CMK (cell line): ENCODE results near the gene USH2A.

ENCODE experiments used
- DNase-seq: peaks from one replicate; pipeline ENCODE4 v3.0.0-alpha.2; 2010; ENCODE audit warnings: low read depth

Gene USH2A

GRCh38 chr1:215780139-215780538, 643.1 kb downstream of the USH2A start:
- DNase-seq, result no peak

DNA sequence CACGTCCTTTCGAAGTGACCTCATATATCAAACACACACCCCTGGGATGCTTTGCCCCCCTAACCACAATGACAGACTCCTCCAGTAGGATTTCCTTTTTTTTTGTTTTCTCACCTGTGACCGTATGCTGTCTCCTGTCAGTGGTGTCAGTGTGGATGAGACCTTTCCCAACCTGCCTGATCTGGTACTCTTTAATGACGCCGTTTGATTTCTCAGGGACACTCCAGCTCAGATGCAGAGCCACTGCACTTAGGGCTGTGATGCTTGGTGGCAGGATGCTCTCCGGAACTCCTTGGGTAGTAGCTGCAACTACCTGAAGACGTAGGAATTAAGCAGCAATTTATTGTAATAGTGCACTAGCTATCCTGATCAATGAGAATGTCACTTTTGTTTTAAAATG, 643.5 kb downstream of the USH2A start:
- no peak for DNase-seq

DNA sequence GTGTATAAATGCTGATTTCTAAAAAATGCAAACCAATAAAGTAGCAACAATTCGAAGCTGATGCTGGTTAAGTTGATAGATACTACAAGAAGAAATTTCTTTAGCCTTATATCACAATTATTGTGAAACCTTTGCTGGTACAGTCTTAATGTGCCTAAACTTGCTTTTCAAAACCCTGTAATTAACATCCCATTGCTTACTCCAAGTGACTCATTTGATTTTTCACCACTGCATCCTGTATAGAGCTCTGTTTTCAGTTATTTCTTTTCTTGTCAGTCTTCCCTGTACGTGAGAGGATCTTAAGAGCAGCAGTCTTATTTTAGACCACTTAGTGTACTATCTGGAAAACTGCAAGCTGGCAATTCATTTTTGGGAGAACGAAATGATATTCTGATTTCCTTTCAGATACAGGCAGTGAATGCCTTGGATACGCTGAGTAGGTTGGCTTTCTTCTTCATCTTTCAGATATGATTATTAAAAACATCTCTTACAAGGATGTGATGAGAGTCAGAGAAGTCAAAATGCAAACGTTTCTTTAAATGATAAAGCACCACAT, 645.8 kb downstream of the USH2A start:
- DNase-seq, result no peak

DNA sequence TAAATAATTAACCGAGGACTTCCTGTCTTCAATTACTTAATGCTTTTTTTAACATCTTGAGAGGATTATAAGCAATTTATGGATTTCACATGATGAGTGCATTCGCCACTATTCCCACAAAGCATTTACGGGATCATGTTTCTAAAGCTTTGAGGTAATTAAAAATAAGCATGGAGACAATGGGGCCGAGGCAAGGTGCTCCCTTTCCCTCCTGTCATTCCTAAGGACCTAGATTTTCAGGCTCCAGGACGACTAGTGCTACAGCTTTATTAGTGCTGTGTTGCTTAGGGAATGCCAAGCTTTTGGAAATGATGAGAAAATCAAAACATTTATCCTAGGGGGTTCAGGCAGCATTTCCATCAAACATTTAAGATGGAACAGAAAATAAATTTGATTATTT, 646.9 kb downstream of the USH2A start:
- no peak for DNase-seq

DNA sequence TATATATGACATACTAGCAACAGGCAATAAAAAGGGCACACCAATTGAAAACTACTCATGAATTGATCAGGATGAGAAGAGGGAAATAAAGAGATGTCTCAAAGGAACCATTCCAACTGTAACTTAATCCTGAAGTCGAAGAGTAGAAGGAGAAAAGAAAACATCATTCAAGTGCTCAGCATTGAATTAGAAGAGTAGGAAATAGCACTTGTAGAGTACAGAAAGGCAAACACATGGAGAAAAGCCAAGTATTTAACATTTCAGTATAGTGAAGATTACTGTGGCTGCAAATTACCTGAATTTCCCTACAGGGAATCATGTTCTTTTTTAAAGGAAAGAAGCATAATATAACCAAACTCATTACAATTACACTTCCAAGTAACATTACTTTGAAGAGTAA, 651.1 kb downstream of the USH2A start:
- no peak for DNase-seq

- no peak for DNase-seq
These were observed 654.9 kb downstream of the USH2A start for GRCh38 chr1:215768303-215768702.

DNA sequence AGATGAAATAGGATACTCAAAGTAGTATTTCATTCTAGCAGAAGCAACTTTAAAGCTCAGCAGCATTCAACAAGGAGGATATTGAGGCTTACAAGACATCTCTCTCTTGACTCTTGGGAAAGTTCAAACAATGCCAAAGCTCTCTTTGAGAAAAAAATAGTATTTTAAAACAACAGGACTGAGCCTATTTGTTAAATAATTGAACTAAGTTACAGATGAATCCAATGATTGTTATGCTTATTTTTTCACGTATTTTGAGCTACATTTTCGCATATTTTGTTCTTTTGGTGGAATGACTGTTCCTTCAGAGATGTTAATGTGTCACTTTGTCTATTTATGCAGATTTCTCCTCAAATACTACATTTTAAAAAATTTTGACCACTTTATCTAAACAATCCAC, 655.5 kb downstream of the USH2A start:
- no peak for DNase-seq

- DNase-seq, result no peak
These were observed 656.7 kb downstream of the USH2A start for GRCh38 chr1:215766521-215766920.

DNA sequence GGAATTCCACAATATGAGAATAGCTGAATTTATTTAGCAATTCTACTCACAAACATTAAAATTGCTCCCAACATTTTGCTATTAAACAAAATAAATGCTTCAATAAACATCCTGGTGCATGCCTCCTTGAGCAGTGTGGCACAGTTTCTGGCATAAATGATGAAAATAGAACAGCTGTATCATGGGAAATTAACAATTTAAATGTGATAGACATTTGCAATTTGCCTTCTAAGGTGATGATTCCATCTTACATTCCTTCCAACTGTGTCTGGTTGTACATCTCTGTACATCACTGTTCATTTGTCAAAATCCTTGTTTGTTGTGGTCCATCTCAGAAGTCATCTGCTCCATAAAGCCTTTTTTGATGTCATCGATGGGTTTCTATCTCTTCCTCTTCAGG, 657.4 kb downstream of the USH2A start:
- no peak for DNase-seq

GRCh38 chr1:215761446-215761845, 661.8 kb downstream of the USH2A start:
- DNase-seq, result no peak

GRCh38 chr1:215754112-215754511, 669.1 kb downstream of the USH2A start:
- no peak for DNase-seq

DNA sequence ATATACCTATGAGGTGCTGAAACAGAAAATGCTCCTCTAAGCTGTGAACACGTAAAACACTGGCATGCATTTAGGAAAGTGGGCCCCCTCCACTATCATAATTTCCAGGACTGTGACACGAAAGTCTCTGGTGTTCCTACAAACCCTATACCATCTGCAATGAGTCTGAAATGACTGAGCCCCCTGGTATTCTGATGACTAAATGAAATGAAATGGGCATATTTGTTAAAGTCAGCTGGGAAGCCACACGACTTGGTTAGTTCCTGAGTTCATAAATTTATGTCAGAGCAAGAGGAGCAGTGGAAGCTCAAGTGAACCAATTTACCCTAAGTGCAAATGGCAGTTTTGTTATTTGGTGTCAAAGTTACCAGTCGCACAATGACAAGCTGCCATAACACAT, 673.8 kb downstream of the USH2A start:
- no peak for DNase-seq

DNA sequence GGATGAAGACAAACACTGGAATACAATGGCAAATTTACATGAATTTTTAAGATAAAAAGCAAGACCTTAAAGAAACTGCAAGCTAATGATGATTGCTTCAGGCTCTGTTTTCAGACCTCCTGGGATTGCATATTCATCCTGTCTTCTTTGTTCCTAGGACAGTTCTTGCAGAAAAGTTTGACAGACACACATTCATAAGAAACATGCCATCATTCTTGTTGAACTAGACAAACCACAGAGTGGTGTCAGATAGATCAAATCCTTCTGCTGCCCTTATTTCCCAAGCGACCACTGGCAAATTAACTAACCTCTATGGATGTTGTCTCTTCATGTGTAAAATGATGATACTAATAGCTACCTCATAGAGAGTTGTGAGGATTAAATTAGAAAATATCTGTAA, 674.8 kb downstream of the USH2A start:
- DNase-seq, result no peak

DNA sequence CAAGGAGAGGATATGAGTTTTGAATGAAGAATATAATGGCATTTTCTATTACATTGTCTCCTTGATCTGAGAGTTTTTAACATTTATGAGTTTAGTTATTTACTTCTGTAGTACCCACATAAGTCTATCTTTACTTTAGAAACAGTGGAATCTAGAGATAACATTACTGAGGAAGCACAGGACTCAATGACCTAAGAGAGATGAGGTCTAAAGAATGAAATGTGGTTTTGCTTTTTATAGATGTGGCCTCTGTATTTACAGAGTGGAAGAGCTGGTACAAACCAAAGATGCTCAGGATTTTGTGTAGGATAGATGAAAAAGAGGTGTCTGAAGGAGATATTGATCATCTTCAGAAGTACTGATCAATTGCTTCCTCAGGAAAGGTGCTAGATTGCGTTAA, 678.8 kb downstream of the USH2A start:
- no peak for DNase-seq

DNA sequence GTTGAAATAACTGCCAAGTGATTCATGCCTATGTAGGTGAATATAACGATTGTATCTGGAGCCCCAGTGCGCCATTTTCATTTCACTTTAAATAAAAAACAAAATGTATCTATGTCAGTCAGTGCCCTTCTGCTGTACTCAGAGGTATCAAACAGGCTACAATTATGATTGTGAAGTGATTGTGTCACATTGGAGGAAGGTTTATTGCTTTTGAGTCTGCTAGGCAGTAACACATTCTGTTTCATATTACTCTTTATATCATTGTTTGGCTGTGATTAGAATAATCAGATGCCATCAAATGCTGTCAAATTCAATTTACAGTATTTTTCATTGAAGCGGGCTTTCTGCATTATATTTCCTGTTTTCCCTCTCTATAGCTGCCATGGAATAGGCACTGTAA, 684.2 kb downstream of the USH2A start:
- no peak for DNase-seq

- no peak for DNase-seq
These were observed 691.5 kb downstream of the USH2A start for GRCh38 chr1:215731699-215732098.

- DNase-seq, result no peak
These were observed 692.6 kb downstream of the USH2A start for GRCh38 chr1:215730600-215730999.

GRCh38 chr1:215728169-215728568, 695.1 kb downstream of the USH2A start:
- no peak for DNase-seq

- no peak for DNase-seq
These were observed 703.1 kb downstream of the USH2A start for GRCh38 chr1:215720126-215720525.

- no peak for DNase-seq
These were observed 703.7 kb downstream of the USH2A start for GRCh38 chr1:215719552-215719951.

GRCh38 chr1:215718575-215719287, 704.5 kb downstream of the USH2A start:
- DNase-seq, result no peak

DNA sequence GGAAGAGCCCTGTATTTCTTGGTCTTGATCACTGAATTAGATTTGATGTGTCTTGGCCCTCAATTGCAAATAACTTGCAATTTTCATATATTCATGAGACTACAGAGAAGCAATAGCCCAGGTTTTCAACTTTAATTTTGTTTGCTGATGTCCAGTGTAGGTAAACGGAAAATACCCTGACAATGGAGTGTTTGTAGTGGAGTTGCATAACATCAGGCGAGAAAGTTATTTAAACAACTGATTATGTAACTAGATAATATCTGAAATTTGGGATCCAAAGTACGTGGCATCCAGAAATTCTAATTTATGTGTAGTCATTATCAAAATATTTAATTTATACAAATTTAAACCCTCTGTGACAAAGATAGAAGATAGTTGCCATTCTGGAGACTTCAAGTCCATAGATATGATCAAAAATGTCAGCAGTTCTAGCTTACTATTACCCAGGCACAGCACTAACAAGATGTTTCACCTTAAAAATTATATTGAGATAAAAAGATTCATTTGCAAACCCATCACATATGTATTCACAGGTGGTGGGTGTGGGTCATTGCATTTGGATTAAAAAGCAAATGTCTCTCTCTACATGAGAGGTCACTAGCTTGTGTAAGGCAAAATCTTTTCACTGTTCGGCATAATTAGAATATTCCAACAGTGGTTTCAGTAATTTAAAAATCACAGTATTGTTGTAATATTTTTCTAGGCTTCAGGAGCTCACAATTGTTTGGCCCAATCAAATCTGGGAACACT, 705.4 kb downstream of the USH2A start:
- no peak for DNase-seq

DNA sequence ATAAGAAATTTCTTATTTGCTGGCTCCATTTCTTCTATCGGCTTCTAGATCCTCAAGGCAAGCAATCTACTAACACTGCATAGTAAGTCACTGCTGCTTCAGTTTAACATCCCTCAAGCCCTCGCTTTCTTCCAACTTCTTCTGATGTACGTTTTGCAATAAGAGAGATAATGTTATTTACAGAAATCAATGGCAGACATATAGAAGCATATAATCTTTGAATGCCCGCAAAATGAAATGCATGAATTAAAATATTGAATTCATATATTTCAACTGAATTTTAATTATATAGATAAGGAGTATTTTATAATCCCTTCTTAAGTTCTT, 712.4 kb downstream of the USH2A start:
- DNase-seq, result no peak
